SK-N-MC (cell line): ENCODE results near the gene CDH1.

Experiments used
- EZH2 ChIP-seq: fragments of 200-600 bp; sonication (generic); IDR thresholded peaks from one replicate; pipeline ENCODE4 v1.6.1; 2017; ENCODE audit warnings: antibody characterized with exemption
- FOXP2 ChIP-seq: optimal IDR thresholded peaks from 2 replicates; pipeline ENCODE3; 2011; ENCODE audit warnings: mild to moderate bottlenecking, moderate library complexity; ENCODE audit not compliant: insufficient read depth; ENCODE audit errors: extremely low read length, control extremely low read depth
- POLR2AphosphoS5 ChIP-seq: IDR thresholded peaks from 2 replicates; pipeline ENCODE4 v1.6.1; 2012; ENCODE audit warnings: mild to moderate bottlenecking, low read depth, low read length, borderline replicate concordance

- TF ChIP-seq EZH2 = no peak
- no peak for TF ChIP-seq POLR2AphosphoS5
- TF ChIP-seq FOXP2 = no peak
Measured at GRCh38 chr16:68710211-68710610, 26.9 kb upstream of the CDH1 start.
